ENCODE measurements around the gene LUZP2.

DNA sequence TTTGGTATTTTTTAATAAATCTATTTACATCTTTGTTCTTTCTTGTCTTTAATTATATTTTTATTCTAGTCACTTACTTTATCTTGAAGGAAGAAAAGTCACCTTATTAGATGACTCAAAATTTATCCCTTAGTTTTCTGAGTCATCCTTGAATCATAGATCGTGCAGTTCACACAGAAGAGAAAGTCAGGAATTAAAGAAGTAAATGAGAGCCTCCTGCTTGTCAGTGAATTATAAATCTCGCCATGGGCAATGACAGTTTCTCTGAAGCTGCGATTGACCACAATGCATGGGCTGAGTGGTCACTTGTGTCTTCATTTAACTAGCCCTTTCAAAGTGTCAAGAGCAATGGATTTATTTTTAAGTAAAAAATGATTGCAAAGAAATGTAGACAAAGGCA, 91.2 kb downstream of the LUZP2 start:
- TF ChIP-seq, protein P1, sequence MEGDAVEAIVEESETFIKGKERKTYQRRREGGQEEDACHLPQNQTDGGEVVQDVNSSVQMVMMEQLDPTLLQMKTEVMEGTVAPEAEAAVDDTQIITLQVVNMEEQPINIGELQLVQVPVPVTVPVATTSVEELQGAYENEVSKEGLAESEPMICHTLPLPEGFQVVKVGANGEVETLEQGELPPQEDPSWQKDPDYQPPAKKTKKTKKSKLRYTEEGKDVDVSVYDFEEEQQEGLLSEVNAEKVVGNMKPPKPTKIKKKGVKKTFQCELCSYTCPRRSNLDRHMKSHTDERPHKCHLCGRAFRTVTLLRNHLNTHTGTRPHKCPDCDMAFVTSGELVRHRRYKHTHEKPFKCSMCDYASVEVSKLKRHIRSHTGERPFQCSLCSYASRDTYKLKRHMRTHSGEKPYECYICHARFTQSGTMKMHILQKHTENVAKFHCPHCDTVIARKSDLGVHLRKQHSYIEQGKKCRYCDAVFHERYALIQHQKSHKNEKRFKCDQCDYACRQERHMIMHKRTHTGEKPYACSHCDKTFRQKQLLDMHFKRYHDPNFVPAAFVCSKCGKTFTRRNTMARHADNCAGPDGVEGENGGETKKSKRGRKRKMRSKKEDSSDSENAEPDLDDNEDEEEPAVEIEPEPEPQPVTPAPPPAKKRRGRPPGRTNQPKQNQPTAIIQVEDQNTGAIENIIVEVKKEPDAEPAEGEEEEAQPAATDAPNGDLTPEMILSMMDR (IDR thresholded peaks at IDR 0.05; ENCODE audit: insufficient read depth, low read length, poor library complexity, severe bottlenecking): no peak
- TF ChIP-seq EZH2phosphoT487 (conservative IDR thresholded peaks at IDR 0.05; ENCODE audit: low read length): no peak
